Activated naive CD8-positive, alpha-beta T cell (primary cell): ENCODE measurements around the gene RECK.
A peak's percentile ranks its signal among the peaks of the same experiment; 100 is the strongest.

Experiments
- H3K27ac Mint-ChIP-seq: one replicate; pipeline ENCODE4 v1.8.0; 2021; ENCODE audit warnings: mixed read lengths
- H3K27me3 Mint-ChIP-seq: one replicate; pipeline ENCODE4 v1.8.0; 2021; ENCODE audit warnings: mixed read lengths
- H3K36me3 Mint-ChIP-seq: one replicate; pipeline ENCODE4 v1.8.0; 2021; ENCODE audit warnings: mixed read lengths
- H3K4me1 Mint-ChIP-seq: one replicate; pipeline ENCODE4 v1.8.0; 2021; ENCODE audit warnings: low read depth, mixed read lengths
- H3K4me3 Mint-ChIP-seq: one replicate; pipeline ENCODE4 v1.8.0; 2021; ENCODE audit warnings: mild to moderate bottlenecking, mixed read lengths
- H3K9me3 Mint-ChIP-seq: one replicate; pipeline ENCODE4 v1.8.0; 2021; ENCODE audit warnings: low read depth, mixed read lengths

The RECK gene

GRCh38 chr9:36037549-36038122 lies 923 bp downstream of the RECK start:
- Mint-ChIP-seq H3K27ac (peak overlapping the region; percentile 81), H3K4me1 (peaks cover 47% of the 10 kb centered on the region), H3K9me3 (no peaks in the 10 kb centered on the region), H3K36me3 (no peaks in the 10 kb centered on the region), H3K27me3 (no peaks in the 10 kb centered on the region), H3K4me3 (peak overlapping the region; percentile 92)

GRCh38 chr9:36039121-36039520 lies 2.4 kb downstream of the RECK start:
- Mint-ChIP-seq H3K9me3 (no peaks in the 10 kb centered on the region), H3K4me3 (no peak overlapping the region), H3K36me3 (no peaks in the 10 kb centered on the region), H3K4me1 (peaks cover 54% of the 10 kb centered on the region), H3K27ac (no peak overlapping the region), H3K27me3 (no peaks in the 10 kb centered on the region)

GRCh38 chr9:36039696-36040095 lies 3.0 kb downstream of the RECK start:
- Mint-ChIP-seq H3K4me1 (peaks cover 59% of the 10 kb centered on the region), H3K9me3 (no peaks in the 10 kb centered on the region), H3K27me3 (no peaks in the 10 kb centered on the region), H3K27ac (no peak overlapping the region), H3K36me3 (no peaks in the 10 kb centered on the region), H3K4me3 (no peak overlapping the region)

- Mint-ChIP-seq H3K4me1 (peaks cover 63% of the 10 kb centered on the region), H3K9me3 (no peaks in the 10 kb centered on the region), H3K36me3 (no peaks in the 10 kb centered on the region), H3K27ac (peak overlapping the region; percentile 18), H3K27me3 (no peaks in the 10 kb centered on the region), H3K4me3 (no peak overlapping the region)
Observed at GRCh38 chr9:36040271-36040925, 3.7 kb downstream of the RECK start.

GRCh38 chr9:36041506-36041905 lies 4.8 kb downstream of the RECK start:
- H3K9me3 Mint-ChIP-seq = no peaks in the 10 kb centered on the region
- H3K27ac Mint-ChIP-seq = peak overlapping the region; percentile 84
- peaks cover 63% of the 10 kb centered on the region for H3K4me1 Mint-ChIP-seq
- no peaks in the 10 kb centered on the region for H3K36me3 Mint-ChIP-seq
- peak overlapping the region; percentile 24 for H3K4me3 Mint-ChIP-seq
- H3K27me3 Mint-ChIP-seq = no peaks in the 10 kb centered on the region

- Mint-ChIP-seq H3K4me1 (peaks cover 36% of the 10 kb centered on the region), H3K4me3 (no peak overlapping the region), H3K27ac (no peak overlapping the region)
Observed at GRCh38 chr9:36045610-36046009, 8.9 kb downstream of the RECK start.

GRCh38 chr9:36046923-36047322 lies 10.2 kb downstream of the RECK start:
- H3K27ac Mint-ChIP-seq = no peak overlapping the region
- no peaks in the 10 kb centered on the region for H3K27me3 Mint-ChIP-seq
- H3K4me1 Mint-ChIP-seq = peaks cover 23% of the 10 kb centered on the region
- H3K36me3 Mint-ChIP-seq = peaks cover 5% of the 10 kb centered on the region
- H3K4me3 Mint-ChIP-seq = no peak overlapping the region
- no peaks in the 10 kb centered on the region for H3K9me3 Mint-ChIP-seq

More at GRCh38 chr9:36045610-36046009, 8.9 kb downstream of the RECK start:
- H3K9me3 Mint-ChIP-seq = no peaks in the 10 kb centered on the region
- no peaks in the 10 kb centered on the region for H3K27me3 Mint-ChIP-seq
- H3K36me3 Mint-ChIP-seq = peaks cover 5% of the 10 kb centered on the region

- Mint-ChIP-seq H3K27me3 (no peaks in the 10 kb centered on the region), H3K4me3 (no peak overlapping the region), H3K4me1 (peaks cover 9% of the 10 kb centered on the region), H3K36me3 (peaks cover 8% of the 10 kb centered on the region), H3K9me3 (no peaks in the 10 kb centered on the region), H3K27ac (no peak overlapping the region)
Observed at GRCh38 chr9:36049408-36049807, 12.7 kb downstream of the RECK start.

- Mint-ChIP-seq H3K9me3 (no peaks in the 10 kb centered on the region), H3K27ac (no peak overlapping the region), H3K27me3 (no peaks in the 10 kb centered on the region), H3K36me3 (peaks cover 8% of the 10 kb centered on the region), H3K4me1 (peaks cover 3% of the 10 kb centered on the region), H3K4me3 (no peak overlapping the region)
Observed at GRCh38 chr9:36050476-36050875, 13.8 kb downstream of the RECK start.

GRCh38 chr9:36051317-36051716 lies 14.6 kb downstream of the RECK start:
- Mint-ChIP-seq H3K27ac (no peak overlapping the region), H3K27me3 (no peaks in the 10 kb centered on the region), H3K9me3 (no peaks in the 10 kb centered on the region), H3K4me1 (peaks cover 3% of the 10 kb centered on the region), H3K36me3 (peaks cover 8% of the 10 kb centered on the region), H3K4me3 (no peak overlapping the region)

GRCh38 chr9:36053971-36054370 lies 17.3 kb downstream of the RECK start:
- Mint-ChIP-seq H3K36me3 (peaks cover 7% of the 10 kb centered on the region), H3K4me1 (peaks cover 3% of the 10 kb centered on the region), H3K27ac (no peak overlapping the region), H3K9me3 (no peaks in the 10 kb centered on the region), H3K27me3 (no peaks in the 10 kb centered on the region), H3K4me3 (no peak overlapping the region)

- peaks cover 3% of the 10 kb centered on the region for H3K4me1 Mint-ChIP-seq
- H3K36me3 Mint-ChIP-seq = peaks cover 17% of the 10 kb centered on the region
- no peaks in the 10 kb centered on the region for H3K27me3 Mint-ChIP-seq
- no peak overlapping the region for H3K4me3 Mint-ChIP-seq
- no peak overlapping the region for H3K27ac Mint-ChIP-seq
- no peaks in the 10 kb centered on the region for H3K9me3 Mint-ChIP-seq
Observed at GRCh38 chr9:36056896-36057295, 20.2 kb downstream of the RECK start.

- no peak overlapping the region for H3K4me3 Mint-ChIP-seq
- no peaks in the 10 kb centered on the region for H3K9me3 Mint-ChIP-seq
- no peak overlapping the region for H3K27ac Mint-ChIP-seq
- H3K27me3 Mint-ChIP-seq = no peaks in the 10 kb centered on the region
- H3K36me3 Mint-ChIP-seq = peaks cover 26% of the 10 kb centered on the region
- no peaks in the 10 kb centered on the region for H3K4me1 Mint-ChIP-seq
Observed at GRCh38 chr9:36063804-36064447, 27.2 kb downstream of the RECK start.

GRCh38 chr9:36064448-36065037 lies 27.8 kb downstream of the RECK start:
- H3K27me3 Mint-ChIP-seq = no peaks in the 10 kb centered on the region
- H3K4me3 Mint-ChIP-seq = no peak overlapping the region
- no peaks in the 10 kb centered on the region for H3K4me1 Mint-ChIP-seq
- H3K27ac Mint-ChIP-seq = no peak overlapping the region
- H3K9me3 Mint-ChIP-seq = no peaks in the 10 kb centered on the region
- H3K36me3 Mint-ChIP-seq = peaks cover 26% of the 10 kb centered on the region

- no peaks in the 10 kb centered on the region for H3K4me1 Mint-ChIP-seq
- no peaks in the 10 kb centered on the region for H3K9me3 Mint-ChIP-seq
- no peak overlapping the region for H3K4me3 Mint-ChIP-seq
- H3K36me3 Mint-ChIP-seq = peaks cover 8% of the 10 kb centered on the region
- no peak overlapping the region for H3K27ac Mint-ChIP-seq
- no peaks in the 10 kb centered on the region for H3K27me3 Mint-ChIP-seq
Observed at GRCh38 chr9:36074055-36074454, 37.3 kb downstream of the RECK start.
